ENCODE measurements around the gene FHIT.
A peak's percentile ranks its signal among the peaks of the same experiment; 100 is the strongest.

FHIT gene

GRCh38 chr3:61252836-61253235 is 1.6 kb upstream of the FHIT start:
- peak overlapping the region; percentile 83 for H3K4me3 ChIP-seq (ENCODE audit: low read depth, low read length)
- peaks cover 32% of the 10 kb centered on the region for H3K4me1 ChIP-seq
- H3K79me2 ChIP-seq: no peaks in the 10 kb centered on the region
- H3K4me2 ChIP-seq (ENCODE audit: low read length): peak overlapping the region; percentile 89
- H2AFZ ChIP-seq: peak overlapping the region; percentile 84
- H3K27ac ChIP-seq: peak overlapping the region; percentile 94
- TF ChIP-seq CTCF (IDR thresholded peaks at IDR 0.05): no peak
- no peaks in the 10 kb centered on the region for H3K27me3 ChIP-seq (ENCODE audit: control insufficient read depth, insufficient read depth, low read length)
- H3K36me3 ChIP-seq (ENCODE audit: control insufficient read depth, insufficient read depth, low read length): no peaks in the 10 kb centered on the region
- H3K9me3 ChIP-seq (ENCODE audit: control insufficient read depth, low read length): no peaks in the 10 kb centered on the region
- H3K9ac ChIP-seq: no peak overlapping the region

GRCh38 chr3:61250784-61251173 is 473 bp downstream of the FHIT start:
- peak overlapping the region; percentile 94 for H3K27ac ChIP-seq
- H2AFZ ChIP-seq: peak overlapping the region; percentile 84
- H3K9ac ChIP-seq: peak overlapping the region; percentile 64
- peaks cover 39% of the 10 kb centered on the region for H3K4me1 ChIP-seq
- H3K79me2 ChIP-seq: no peaks in the 10 kb centered on the region
- H3K36me3 ChIP-seq (ENCODE audit: control insufficient read depth, insufficient read depth, low read length): no peaks in the 10 kb centered on the region
- peak overlapping the region; percentile 89 for H3K4me2 ChIP-seq (ENCODE audit: low read length)
- no peak for TF ChIP-seq CTCF (IDR thresholded peaks at IDR 0.05)
- peak overlapping the region; percentile 83 for H3K4me3 ChIP-seq (ENCODE audit: low read depth, low read length)
- no peaks in the 10 kb centered on the region for H3K27me3 ChIP-seq (ENCODE audit: control insufficient read depth, insufficient read depth, low read length)
- H3K9me3 ChIP-seq (ENCODE audit: control insufficient read depth, low read length): no peaks in the 10 kb centered on the region

- H3K4me3 ChIP-seq (ENCODE audit: low read depth, low read length): no peak overlapping the region
These were observed 2.8 kb downstream of the FHIT start for GRCh38 chr3:61248496-61248895.

GRCh38 chr3:61247191-61247590 is 4.1 kb downstream of the FHIT start:
- H3K9ac ChIP-seq: no peak overlapping the region
- no peaks in the 10 kb centered on the region for H3K9me3 ChIP-seq (ENCODE audit: control insufficient read depth, low read length)
- no peak for TF ChIP-seq CTCF (IDR thresholded peaks at IDR 0.05)
- no peaks in the 10 kb centered on the region for H3K36me3 ChIP-seq (ENCODE audit: control insufficient read depth, insufficient read depth, low read length)
- no peak overlapping the region for H3K4me2 ChIP-seq (ENCODE audit: low read length)
- H3K27me3 ChIP-seq (ENCODE audit: control insufficient read depth, insufficient read depth, low read length): no peaks in the 10 kb centered on the region
- H3K4me3 ChIP-seq (ENCODE audit: low read depth, low read length): no peak overlapping the region
- H2AFZ ChIP-seq: peak overlapping the region; percentile 18
- no peaks in the 10 kb centered on the region for H3K79me2 ChIP-seq
- peak overlapping the region; percentile 74 for H3K27ac ChIP-seq
- peaks cover 41% of the 10 kb centered on the region for H3K4me1 ChIP-seq

More at GRCh38 chr3:61248496-61248895, 2.8 kb downstream of the FHIT start:
- H2AFZ ChIP-seq: peak overlapping the region; percentile 16
- no peaks in the 10 kb centered on the region for H3K79me2 ChIP-seq
- no peaks in the 10 kb centered on the region for H3K36me3 ChIP-seq (ENCODE audit: control insufficient read depth, insufficient read depth, low read length)
- peak overlapping the region; percentile 4 for H3K4me2 ChIP-seq (ENCODE audit: low read length)
- no peaks in the 10 kb centered on the region for H3K27me3 ChIP-seq (ENCODE audit: control insufficient read depth, insufficient read depth, low read length)
- no peak for TF ChIP-seq CTCF (IDR thresholded peaks at IDR 0.05)
- H3K4me1 ChIP-seq: peaks cover 44% of the 10 kb centered on the region
- peak overlapping the region; percentile 74 for H3K27ac ChIP-seq
- no peaks in the 10 kb centered on the region for H3K9me3 ChIP-seq (ENCODE audit: control insufficient read depth, low read length)
- no peak overlapping the region for H3K9ac ChIP-seq

- no peak for TF ChIP-seq CTCF (IDR thresholded peaks at IDR 0.05)
- no peaks in the 10 kb centered on the region for H3K36me3 ChIP-seq (ENCODE audit: control insufficient read depth, insufficient read depth, low read length)
- no peak overlapping the region for H3K27ac ChIP-seq
- no peaks in the 10 kb centered on the region for H3K27me3 ChIP-seq (ENCODE audit: control insufficient read depth, insufficient read depth, low read length)
- no peak overlapping the region for H3K4me2 ChIP-seq (ENCODE audit: low read length)
- H2AFZ ChIP-seq: peak overlapping the region; percentile 26
- H3K4me3 ChIP-seq (ENCODE audit: low read depth, low read length): no peak overlapping the region
- H3K9me3 ChIP-seq (ENCODE audit: control insufficient read depth, low read length): no peaks in the 10 kb centered on the region
- no peak overlapping the region for H3K9ac ChIP-seq
- H3K79me2 ChIP-seq: no peaks in the 10 kb centered on the region
- H3K4me1 ChIP-seq: peaks cover 50% of the 10 kb centered on the region
These were observed 11.4 kb downstream of the FHIT start for GRCh38 chr3:61239871-61240270.
